Thyroid gland (tissue), 4 donors: ENCODE results near the gene LYZL2.
"Not testable (repeated sequence)": the region's sequence is repeated elsewhere in the genome, so short reads cannot be mapped to it uniquely, and the experiment has no call there.

Experiments used
- POLR2A ChIP-seq, 2 donors: fragments of 450-650 bp; IDR thresholded peaks; one replicate each; pipeline ENCODE4 v1.6.1; 2017; ENCODE audit warnings: antibody characterized with exemption in 2 of 2, mild to moderate bottlenecking in 2 of 2, moderate library complexity in 1 of 2
- TF ChIP-seq, protein P1 (sequence below), 6 experiments: fragments of 200-600 bp in 3 of 6; fragments of 450-650 bp in 3 of 6; sonication (generic) in 3 of 6; IDR thresholded peaks; one replicate each; pipeline ENCODE4 v1.5.1; 2016 to 2019; ENCODE audit warnings: antibody characterized with exemption in 6 of 6, mild to moderate bottlenecking in 2 of 6, inconsistent platforms in 1 of 6, moderate library complexity in 1 of 6

DNA sequence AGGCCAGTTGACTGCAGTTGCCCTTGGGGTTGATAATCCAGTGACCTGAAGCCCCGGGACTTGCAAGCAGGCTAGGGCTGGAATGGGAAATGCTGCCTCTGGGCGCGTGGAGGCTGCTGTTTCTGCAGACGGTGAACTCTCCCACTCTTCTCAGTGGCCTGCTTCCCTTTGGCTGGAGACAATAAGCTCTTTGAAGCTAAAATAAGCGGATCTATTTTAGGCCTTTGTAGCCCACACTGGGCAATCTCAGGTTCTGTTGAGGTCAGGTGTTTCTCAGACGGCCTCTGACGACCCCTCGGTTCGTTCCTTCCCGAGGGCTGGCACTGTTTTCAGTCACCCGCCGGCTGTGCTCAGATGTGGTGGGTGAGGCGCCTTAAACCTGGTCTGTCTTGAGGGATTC lies 43.7 kb upstream of the LYZL2 start:
- TF ChIP-seq, protein P1, sequence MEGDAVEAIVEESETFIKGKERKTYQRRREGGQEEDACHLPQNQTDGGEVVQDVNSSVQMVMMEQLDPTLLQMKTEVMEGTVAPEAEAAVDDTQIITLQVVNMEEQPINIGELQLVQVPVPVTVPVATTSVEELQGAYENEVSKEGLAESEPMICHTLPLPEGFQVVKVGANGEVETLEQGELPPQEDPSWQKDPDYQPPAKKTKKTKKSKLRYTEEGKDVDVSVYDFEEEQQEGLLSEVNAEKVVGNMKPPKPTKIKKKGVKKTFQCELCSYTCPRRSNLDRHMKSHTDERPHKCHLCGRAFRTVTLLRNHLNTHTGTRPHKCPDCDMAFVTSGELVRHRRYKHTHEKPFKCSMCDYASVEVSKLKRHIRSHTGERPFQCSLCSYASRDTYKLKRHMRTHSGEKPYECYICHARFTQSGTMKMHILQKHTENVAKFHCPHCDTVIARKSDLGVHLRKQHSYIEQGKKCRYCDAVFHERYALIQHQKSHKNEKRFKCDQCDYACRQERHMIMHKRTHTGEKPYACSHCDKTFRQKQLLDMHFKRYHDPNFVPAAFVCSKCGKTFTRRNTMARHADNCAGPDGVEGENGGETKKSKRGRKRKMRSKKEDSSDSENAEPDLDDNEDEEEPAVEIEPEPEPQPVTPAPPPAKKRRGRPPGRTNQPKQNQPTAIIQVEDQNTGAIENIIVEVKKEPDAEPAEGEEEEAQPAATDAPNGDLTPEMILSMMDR (IDR thresholded peaks at IDR 0.05), result not testable (repeated sequence)
- TF ChIP-seq POLR2A (IDR thresholded peaks at IDR 0.05), result not testable (repeated sequence)
